Measurements from ENCODE around the gene CAMK1G. TPM values are rescaled to one million over a fixed set of nuclear protein-coding genes. Genes with fewer than 3 reads are reported as not detected.

The CAMK1G gene
- total RNA-seq, 4 donors from 2014 or later, result 0.21 to 4.9 TPM; not detected in 2

DNA sequence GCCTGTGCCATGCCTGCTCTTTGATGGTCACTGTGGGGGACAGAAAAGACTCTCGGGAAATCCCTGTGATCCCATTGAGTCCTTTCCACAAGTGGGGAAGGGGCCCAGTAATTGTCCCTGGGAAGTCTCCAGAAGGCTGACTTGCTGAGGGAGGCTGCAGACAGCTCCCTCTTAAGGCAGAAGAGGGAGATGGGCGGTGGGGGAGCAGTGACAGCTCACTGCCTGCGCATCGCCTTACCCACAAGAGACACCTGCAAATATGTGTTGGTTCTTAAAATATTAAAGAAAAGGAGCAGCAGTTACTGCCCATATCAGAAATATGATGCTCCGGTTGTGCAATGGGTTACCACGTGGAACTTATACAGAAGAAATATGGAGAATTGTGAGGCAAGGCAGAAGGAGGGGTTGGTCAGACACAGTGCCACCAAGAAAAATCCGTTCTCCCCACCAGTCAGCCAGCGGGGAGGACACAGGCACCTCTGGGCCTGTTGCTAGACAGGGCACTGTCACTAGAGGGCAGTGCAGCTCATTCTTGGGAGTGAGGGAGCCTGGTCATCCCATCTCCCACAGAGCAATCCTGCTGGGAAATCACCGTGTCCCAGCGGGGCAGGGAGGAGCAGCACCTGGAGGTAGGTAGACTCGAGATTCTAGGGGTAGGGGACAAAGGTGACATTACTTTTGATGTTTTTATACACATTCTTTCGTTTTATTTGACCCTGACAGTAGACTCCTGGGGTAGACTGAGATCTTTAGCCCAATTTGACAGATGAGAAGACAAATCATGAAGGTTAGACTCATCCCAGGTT, 6.9 kb upstream of the CAMK1G start:
- peak; percentile 68 to 87 for DNase-seq (ENCODE audit: low spot score in 2 of 2)
- H3K27me3 ChIP-seq, result peaks cover 0 to 19% of the 10 kb centered on the region in 2 donors

DNA sequence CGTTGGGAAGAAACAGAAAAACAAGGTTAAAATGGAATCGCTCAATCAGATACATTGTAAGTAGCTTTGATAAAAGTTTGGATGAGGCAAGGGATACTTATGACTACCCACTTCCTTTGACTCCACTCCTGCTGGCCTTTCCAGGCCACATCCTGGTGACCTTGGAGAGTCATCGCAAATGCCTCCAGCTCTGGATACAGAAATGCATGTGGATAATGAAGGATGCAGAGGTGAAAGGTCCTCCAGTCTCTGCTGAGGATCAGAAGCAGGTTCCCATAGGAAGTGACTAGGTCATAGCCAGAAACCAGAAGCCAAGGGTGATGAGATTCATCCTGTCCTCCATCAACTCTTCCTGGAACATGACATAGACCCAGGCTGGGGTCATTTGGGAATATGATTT, 6.2 kb upstream of the CAMK1G start:
- Histone ChIP-seq H3K4me1 (peaks cover 0 to 3% (median 0%) of the 10 kb centered on the region in 4 donors), H3K27me3 (peaks cover 0 to 26% of the 10 kb centered on the region in 2 donors), H3K4me3 (no peak overlapping the region), H3K9me3 (no peaks in the 10 kb centered on the region), H3K36me3 (no peaks in the 10 kb centered on the region), H3K27ac (no peak overlapping the region)
- DNase-seq (ENCODE audit: low spot score in 2 of 2), result no peak
- 87 to 89% methylated on average over 3 of the region's 3 CpGs for WGBS, 2 donors
- no peak for TF ChIP-seq POLR2A (IDR thresholded peaks at IDR 0.05)
- no peak for TF ChIP-seq EP300 (IDR thresholded peaks at IDR 0.05)
- TF ChIP-seq, protein P1, sequence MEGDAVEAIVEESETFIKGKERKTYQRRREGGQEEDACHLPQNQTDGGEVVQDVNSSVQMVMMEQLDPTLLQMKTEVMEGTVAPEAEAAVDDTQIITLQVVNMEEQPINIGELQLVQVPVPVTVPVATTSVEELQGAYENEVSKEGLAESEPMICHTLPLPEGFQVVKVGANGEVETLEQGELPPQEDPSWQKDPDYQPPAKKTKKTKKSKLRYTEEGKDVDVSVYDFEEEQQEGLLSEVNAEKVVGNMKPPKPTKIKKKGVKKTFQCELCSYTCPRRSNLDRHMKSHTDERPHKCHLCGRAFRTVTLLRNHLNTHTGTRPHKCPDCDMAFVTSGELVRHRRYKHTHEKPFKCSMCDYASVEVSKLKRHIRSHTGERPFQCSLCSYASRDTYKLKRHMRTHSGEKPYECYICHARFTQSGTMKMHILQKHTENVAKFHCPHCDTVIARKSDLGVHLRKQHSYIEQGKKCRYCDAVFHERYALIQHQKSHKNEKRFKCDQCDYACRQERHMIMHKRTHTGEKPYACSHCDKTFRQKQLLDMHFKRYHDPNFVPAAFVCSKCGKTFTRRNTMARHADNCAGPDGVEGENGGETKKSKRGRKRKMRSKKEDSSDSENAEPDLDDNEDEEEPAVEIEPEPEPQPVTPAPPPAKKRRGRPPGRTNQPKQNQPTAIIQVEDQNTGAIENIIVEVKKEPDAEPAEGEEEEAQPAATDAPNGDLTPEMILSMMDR (IDR thresholded peaks at IDR 0.05), result no peak

More for the DNA sequence above, 6.9 kb upstream of the CAMK1G start:
- Histone ChIP-seq H3K27ac (no peak overlapping the region), H3K36me3 (no peaks in the 10 kb centered on the region), H3K4me1 (peaks cover 0 to 3% (median 0%) of the 10 kb centered on the region in 4 donors), H3K4me3 (no peak overlapping the region), H3K9me3 (no peaks in the 10 kb centered on the region)
- TF ChIP-seq POLR2A (IDR thresholded peaks at IDR 0.05) (no peak), EP300 (IDR thresholded peaks at IDR 0.05) (no peak)
- TF ChIP-seq, protein P1 (IDR thresholded peaks at IDR 0.05), result peak; percentile 81 to 88 (median 87)
- 21 to 28% methylated on average over 12 of the region's 12 CpGs for whole genome bisulfite sequencing, 2 donors

DNA sequence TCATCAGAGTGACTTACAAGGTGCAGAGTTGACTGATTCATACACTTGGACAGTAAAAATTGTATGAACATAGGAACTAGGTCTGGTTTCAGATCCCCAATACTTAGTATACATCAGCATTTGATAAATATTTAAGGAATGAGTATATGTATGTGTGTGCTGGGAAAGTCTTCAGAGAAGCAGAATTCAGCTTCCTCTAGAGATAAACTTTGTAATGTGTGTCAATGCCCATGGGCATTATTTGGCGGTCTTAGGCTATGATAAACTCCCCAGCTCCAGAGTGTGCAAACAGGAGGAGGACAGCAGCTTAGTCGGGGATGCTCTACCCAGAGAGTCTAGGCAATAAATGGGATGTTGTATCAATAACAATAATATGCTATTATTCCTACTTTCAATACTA, 2.9 kb upstream of the CAMK1G start:
- WGBS, 2 donors, result 80 to 88% methylated on average over 2 of the region's 2 CpGs
- DNase-seq (ENCODE audit: low spot score in 2 of 2), result no peak
- H3K9me3 ChIP-seq, result no peaks in the 10 kb centered on the region
- TF ChIP-seq EP300 (IDR thresholded peaks at IDR 0.05), result no peak
- no peak overlapping the region for H3K4me3 ChIP-seq
- peaks cover 0 to 59% of the 10 kb centered on the region in 2 donors for H3K27me3 ChIP-seq
- H3K4me1 ChIP-seq, result peaks cover 0 to 8% (median 1%) of the 10 kb centered on the region in 4 donors
- H3K36me3 ChIP-seq, result no peaks in the 10 kb centered on the region
- no peak overlapping the region for H3K27ac ChIP-seq

DNA sequence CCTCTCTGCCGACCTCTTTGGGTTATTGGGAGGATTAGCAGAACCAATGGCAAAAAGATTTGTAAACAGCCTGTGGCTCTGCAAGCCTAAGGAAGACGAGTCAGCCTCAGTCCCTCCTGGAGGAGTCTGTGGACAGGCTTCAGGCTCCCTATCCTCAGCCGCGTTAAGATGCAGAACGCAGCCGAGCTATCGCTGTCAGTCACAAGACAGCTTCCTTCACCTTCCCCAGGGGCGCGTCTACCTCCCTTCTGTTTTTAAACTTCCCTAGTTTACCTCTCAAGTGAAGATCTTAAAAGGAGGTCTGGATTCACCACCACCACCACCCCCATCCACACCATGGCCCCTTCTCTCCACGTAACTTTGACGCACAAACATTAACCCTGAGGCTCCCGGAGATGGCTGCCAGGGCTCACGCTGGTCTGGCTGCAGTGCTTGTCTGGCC, 738 bp downstream of the CAMK1G start:
- H3K4me3 ChIP-seq, result peak overlapping the region in 1 of 4 donors; percentile 18
- no peak for DNase-seq (ENCODE audit: low spot score in 2 of 2)
- no peaks in the 10 kb centered on the region for H3K9me3 ChIP-seq
- TF ChIP-seq POLR2A (IDR thresholded peaks at IDR 0.05) (no peak), EP300 (IDR thresholded peaks at IDR 0.05) (no peak)
- TF ChIP-seq, protein P1 (IDR thresholded peaks at IDR 0.05), result no peak
- 33 to 40% methylated on average over 13 of the region's 13 CpGs for WGBS, 2 donors
- peaks cover 0 to 10% (median 4%) of the 10 kb centered on the region in 4 donors for H3K4me1 ChIP-seq
- H3K27ac ChIP-seq, result no peak overlapping the region
- H3K27me3 ChIP-seq, result peaks cover 0 to 61% of the 10 kb centered on the region in 2 donors
- H3K36me3 ChIP-seq, result no peaks in the 10 kb centered on the region

DNA sequence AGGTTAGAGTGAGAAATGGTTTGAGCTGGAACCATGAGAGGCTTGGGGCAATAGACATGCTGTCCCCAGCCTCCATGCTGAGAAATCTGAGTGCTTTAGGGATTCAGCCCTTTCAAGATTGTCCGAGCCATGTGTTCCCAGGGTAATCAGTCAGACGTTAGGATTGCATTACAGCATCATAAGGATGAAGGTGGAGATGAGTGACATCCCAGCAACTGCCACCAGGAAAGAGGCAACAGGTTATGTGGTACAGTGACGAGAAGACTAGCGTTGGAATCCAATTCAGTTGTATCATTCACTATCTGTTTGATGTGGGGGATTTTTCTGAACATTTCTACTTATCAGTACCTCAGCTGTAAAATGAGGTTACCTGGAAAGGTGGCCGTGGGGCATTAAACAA, 1.7 kb downstream of the CAMK1G start:
- TF ChIP-seq POLR2A (IDR thresholded peaks at IDR 0.05) (no peak), EP300 (IDR thresholded peaks at IDR 0.05) (no peak)
- TF ChIP-seq, protein P1 (IDR thresholded peaks at IDR 0.05), result no peak
- Histone ChIP-seq H3K4me3 (no peak overlapping the region), H3K36me3 (no peaks in the 10 kb centered on the region), H3K27me3 (peaks cover 0 to 56% of the 10 kb centered on the region in 2 donors), H3K4me1 (peaks cover 0 to 10% (median 4%) of the 10 kb centered on the region in 4 donors), H3K27ac (no peak overlapping the region), H3K9me3 (no peaks in the 10 kb centered on the region)
- 54 to 56% methylated on average over 5 of the region's 5 CpGs for WGBS, 2 donors
- no peak for DNase-seq (ENCODE audit: low spot score in 2 of 2)
